ENCODE data around the gene LACTB. TPM values are rescaled to one million over a fixed set of nuclear protein-coding genes. Genes with fewer than 3 reads are reported as not detected.

Gene LACTB
- total RNA-seq, 1 donor from 2014 or later = 4.6 TPM

- Histone ChIP-seq H3K9me3 (no peaks in the 10 kb centered on the region), H3K4me1 (peaks cover 0 to 13% of the 10 kb centered on the region in 2 donors), H3K4me3 (peak within 1 kb of the TSS; percentile 85 to 96), H3K27me3 (no peaks in the 10 kb centered on the region), H3K27ac (peak within 1 kb of the TSS; percentile 84 to 90), H3K36me3 (no peaks in the 10 kb centered on the region)
- peak in 1 of 3 experiments; percentile 8 for TF ChIP-seq CTCF (IDR thresholded peaks at IDR 0.05)
- intact Hi-C loops (cut with DNase I) = loop anchor here (1.0 kb wide), 3 partner anchors 32 to 88 kb away; partner anchors contain the start of genes APH1B and RPS27L
- peak; percentile 94 to 99 for DNase-seq (ENCODE audit: low spot score in 2 of 2)
These were observed 67.5 kb downstream of the LACTB start, which contains the start of gene RAB8B for GRCh38 chr15:63188926-63189871. Gene RAB8B, plus strand, starts transcription at chr15:63189606. Its CDS starts 19 bp downstream, at chr15:63189625.

- no peaks in the 10 kb centered on the region for H3K36me3 ChIP-seq
- H3K9me3 ChIP-seq = no peaks in the 10 kb centered on the region
- intact Hi-C loops (cut with DNase I) = loop anchor here (1.0 to 2.0 kb wide), 4 partner anchors 33 to 87 kb away; partner anchors contain the start of genes APH1B and RPS27L
- H3K4me1 ChIP-seq = peaks cover 4 to 21% of the 10 kb centered on the region in 2 donors
- peak overlapping the region; percentile 85 to 96 for H3K4me3 ChIP-seq
- no peak for TF ChIP-seq CTCF (IDR thresholded peaks at IDR 0.05)
- no peaks in the 10 kb centered on the region for H3K27me3 ChIP-seq
- H3K27ac ChIP-seq = peak overlapping the region; percentile 84 to 90
- no peak for DNase-seq (ENCODE audit: low spot score in 2 of 2)
These were observed 68.5 kb downstream of the LACTB start for GRCh38 chr15:63189941-63190768.

DNA sequence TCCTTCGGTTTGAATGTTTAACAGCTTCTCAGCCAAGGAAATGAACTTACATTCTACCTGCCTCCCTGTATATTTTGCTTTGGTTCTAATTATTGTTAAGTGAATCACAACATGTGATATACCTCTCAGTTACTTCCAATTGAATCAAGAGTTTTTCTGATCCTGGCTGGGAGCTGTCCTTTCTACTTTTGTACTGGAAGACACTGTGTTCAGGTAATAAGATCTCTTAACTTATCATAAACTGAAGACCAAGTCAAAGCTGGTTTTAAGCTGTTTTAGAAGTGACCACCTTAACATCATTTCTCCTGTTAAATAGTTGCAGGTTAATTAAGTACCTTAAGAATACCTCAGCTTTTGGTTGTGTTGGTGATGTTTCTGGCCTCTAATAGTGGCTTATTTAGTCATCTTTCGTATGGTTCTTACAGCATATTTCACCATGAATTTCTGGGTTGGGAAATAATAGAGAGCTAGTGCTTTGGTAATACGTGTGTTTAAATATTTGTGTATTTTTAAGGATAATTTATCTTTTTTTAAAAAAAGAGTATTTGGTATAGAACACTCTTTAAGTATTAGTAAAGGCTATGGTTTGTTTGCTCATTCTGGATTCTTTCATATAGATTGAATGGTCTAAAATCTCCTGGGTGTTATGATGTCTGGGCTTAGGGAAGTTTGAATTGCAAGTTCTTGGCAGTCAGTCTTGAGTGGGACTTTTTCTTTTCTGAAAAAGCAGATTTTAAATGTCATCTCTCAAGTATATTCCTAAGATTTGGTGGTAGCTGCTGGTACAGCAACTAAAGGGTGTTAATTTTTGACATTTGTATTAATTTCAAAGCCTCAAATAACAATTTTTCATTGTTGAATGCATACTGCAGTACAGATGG lies 69.3 kb downstream of the LACTB start:
- intact Hi-C loops (cut with DNase I) = loop anchor here (2.0 kb wide), 1 partner anchor 52 kb away; no protein-coding TSS in a partner anchor

More for the DNA sequence above, 69.3 kb downstream of the LACTB start:
- H3K4me3 ChIP-seq = peak overlapping the region; percentile 85 to 96
- no peak for TF ChIP-seq CTCF (IDR thresholded peaks at IDR 0.05)
- H3K27me3 ChIP-seq = no peaks in the 10 kb centered on the region
- no peak for DNase-seq (ENCODE audit: low spot score in 2 of 2)
- peaks cover 5 to 29% of the 10 kb centered on the region in 2 donors for H3K4me1 ChIP-seq
- peak overlapping the region in 1 of 2 donors; percentile 90 for H3K27ac ChIP-seq
- no peaks in the 10 kb centered on the region for H3K9me3 ChIP-seq
- H3K36me3 ChIP-seq = no peaks in the 10 kb centered on the region

Other genes starting within 250 kb of the LACTB start
- 813 TPM for gene TPM1, start 79.1 kb upstream of the LACTB start, total RNA-seq
- 16.9 TPM for gene RPS27L, start 35.6 kb downstream of the LACTB start, total RNA-seq
- 25.1 TPM for gene RAB8B, start 67.7 kb downstream of the LACTB start, total RNA-seq
- 17.0 TPM for gene APH1B, start 155.7 kb downstream of the LACTB start, total RNA-seq

All from ascending aorta (tissue), 2 donors.